ENCODE data around the gene TNFSF10. TPM values are rescaled to one million over a fixed set of nuclear protein-coding genes. Genes with fewer than 3 reads are reported as not detected.

The TNFSF10 gene
- total and polyA plus RNA-seq, 9 of the 15 experiments (the other 6 are each of a cell fraction or from before 2014, with no cell fraction given): 0.07 to 1.3 (median 0.27) TPM; not detected in 1

DNA sequence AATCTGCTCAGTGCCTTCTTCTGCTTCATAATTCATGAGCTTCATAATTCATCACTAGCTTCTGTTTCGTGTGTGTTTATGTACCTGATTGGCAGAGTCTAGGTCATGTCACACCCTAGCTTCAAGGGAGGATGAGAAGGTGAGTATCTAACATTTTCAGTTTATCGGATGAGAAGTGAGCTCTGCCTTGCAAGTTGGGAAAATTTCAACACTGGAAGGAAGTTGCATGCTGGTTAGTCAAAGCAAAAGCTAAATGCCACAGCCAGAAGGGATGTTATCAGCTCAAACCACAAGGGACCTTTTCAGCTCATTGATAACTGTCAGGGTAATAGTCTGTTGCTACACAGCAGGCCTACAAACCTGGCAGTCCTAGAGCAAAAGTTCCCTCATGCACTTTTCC, 7.3 kb upstream of the TNFSF10 start (continued):
- TF ChIP-seq PPARD (CRISPR knock-in tag; IDR thresholded peaks at IDR 0.05) (no peak), MYNN (IDR thresholded peaks at IDR 0.05) (peak; percentile 88; the same call in 1 of the 2 replicates), MYNN (CRISPR knock-in tag; IDR thresholded peaks at IDR 0.05) (no peak), ZNF431 (CRISPR knock-in tag; IDR thresholded peaks at IDR 0.05) (no peak), KLF1 (tag; IDR thresholded peaks at IDR 0.05) (no peak), ZEB2 (IDR thresholded peaks at IDR 0.05) (no peak), ZNF23 (CRISPR knock-in tag; IDR thresholded peaks at IDR 0.05) (no peak), ZNF830 (CRISPR knock-in tag; IDR thresholded peaks at IDR 0.05) (no peak), SRF (CRISPR knock-in tag; IDR thresholded peaks at IDR 0.05) (no peak), SMC3 (conservative IDR thresholded peaks at IDR 0.05; ENCODE audit: insufficient read depth, low read depth, low read length) (no peak), NR2C2 (CRISPR knock-in tag; IDR thresholded peaks at IDR 0.05) (no peak), NR2C2 (tag; IDR thresholded peaks at IDR 0.05) (no peak), CHCHD3 (CRISPR knock-in tag; IDR thresholded peaks at IDR 0.05) (no peak), TOE1 (IDR thresholded peaks at IDR 0.05; ENCODE audit: borderline replicate concordance) (no peak), TOE1 (CRISPR knock-in tag; IDR thresholded peaks at IDR 0.05; ENCODE audit: borderline replicate concordance, low read depth) (no peak), ZNF239 (CRISPR knock-in tag; IDR thresholded peaks at IDR 0.05) (no peak; the same call in 1 of the 2 replicates), RUNX1 (IDR thresholded peaks at IDR 0.05; ENCODE audit: low read depth) (no peak), SIN3B (IDR thresholded peaks at IDR 0.05; ENCODE audit: low read depth) (no peak), RHOXF2B (CRISPR knock-in tag; conservative IDR thresholded peaks at IDR 0.05) (no peak), HOXB6 (CRISPR knock-in tag; IDR thresholded peaks at IDR 0.05; ENCODE audit: borderline replicate concordance) (no peak), SMARCC2 (IDR thresholded peaks at IDR 0.05; ENCODE audit: low read depth) (no peak), TCF7 (IDR thresholded peaks at IDR 0.05; ENCODE audit: borderline replicate concordance) (no peak), KDM1A (IDR thresholded peaks at IDR 0.05) (0 out of 4 replicates have a peak, but pooled peaks of 1 of the 2 experiments have one; percentile 14), GABPB2 (CRISPR knock-in tag; conservative IDR thresholded peaks at IDR 0.05) (no peak), ZNF316 (IDR thresholded peaks at IDR 0.05) (no peak), MTA1 (IDR thresholded peaks at IDR 0.05; ENCODE audit: borderline replicate concordance) (0 out of 2 replicates have a peak, but pooled peaks have one; percentile 39)
- TF ChIP-seq, protein P1, sequence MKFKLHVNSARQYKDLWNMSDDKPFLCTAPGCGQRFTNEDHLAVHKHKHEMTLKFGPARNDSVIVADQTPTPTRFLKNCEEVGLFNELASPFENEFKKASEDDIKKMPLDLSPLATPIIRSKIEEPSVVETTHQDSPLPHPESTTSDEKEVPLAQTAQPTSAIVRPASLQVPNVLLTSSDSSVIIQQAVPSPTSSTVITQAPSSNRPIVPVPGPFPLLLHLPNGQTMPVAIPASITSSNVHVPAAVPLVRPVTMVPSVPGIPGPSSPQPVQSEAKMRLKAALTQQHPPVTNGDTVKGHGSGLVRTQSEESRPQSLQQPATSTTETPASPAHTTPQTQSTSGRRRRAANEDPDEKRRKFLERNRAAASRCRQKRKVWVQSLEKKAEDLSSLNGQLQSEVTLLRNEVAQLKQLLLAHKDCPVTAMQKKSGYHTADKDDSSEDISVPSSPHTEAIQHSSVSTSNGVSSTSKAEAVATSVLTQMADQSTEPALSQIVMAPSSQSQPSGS (CRISPR knock-in tag; IDR thresholded peaks at IDR 0.05): no peak
- TF ChIP-seq, protein P2, sequence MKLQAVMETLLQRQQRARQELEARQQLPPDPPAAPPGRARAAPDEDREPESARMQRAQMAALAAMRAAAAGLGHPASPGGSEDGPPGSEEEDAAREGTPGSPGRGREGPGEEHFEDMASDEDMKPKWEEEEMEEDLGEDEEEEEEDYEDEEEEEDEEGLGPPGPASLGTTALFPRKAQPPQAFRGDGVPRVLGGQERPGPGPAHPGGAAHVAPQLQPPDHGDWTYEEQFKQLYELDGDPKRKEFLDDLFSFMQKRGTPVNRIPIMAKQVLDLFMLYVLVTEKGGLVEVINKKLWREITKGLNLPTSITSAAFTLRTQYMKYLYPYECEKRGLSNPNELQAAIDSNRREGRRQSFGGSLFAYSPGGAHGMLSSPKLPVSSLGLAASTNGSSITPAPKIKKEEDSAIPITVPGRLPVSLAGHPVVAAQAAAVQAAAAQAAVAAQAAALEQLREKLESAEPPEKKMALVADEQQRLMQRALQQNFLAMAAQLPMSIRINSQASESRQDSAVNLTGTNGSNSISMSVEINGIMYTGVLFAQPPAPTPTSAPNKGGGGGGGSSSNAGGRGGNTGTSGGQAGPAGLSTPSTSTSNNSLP (IDR thresholded peaks at IDR 0.05; ENCODE audit: borderline replicate concordance, low read depth, low read length): 0 out of 2 replicates have a peak, but pooled peaks have one; percentile 41
- TF ChIP-seq, protein P3, sequence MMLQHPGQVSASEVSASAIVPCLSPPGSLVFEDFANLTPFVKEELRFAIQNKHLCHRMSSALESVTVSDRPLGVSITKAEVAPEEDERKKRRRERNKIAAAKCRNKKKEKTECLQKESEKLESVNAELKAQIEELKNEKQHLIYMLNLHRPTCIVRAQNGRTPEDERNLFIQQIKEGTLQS (IDR thresholded peaks at IDR 0.05): peak; percentile 28; the same call in 1 of the 2 replicates
- TF ChIP-seq, protein P3 (CRISPR knock-in tag; conservative IDR thresholded peaks at IDR 0.05): no peak

Data from K562 (cell line).